ENCODE data around the gene BHLHE40.

BHLHE40 gene

DNA sequence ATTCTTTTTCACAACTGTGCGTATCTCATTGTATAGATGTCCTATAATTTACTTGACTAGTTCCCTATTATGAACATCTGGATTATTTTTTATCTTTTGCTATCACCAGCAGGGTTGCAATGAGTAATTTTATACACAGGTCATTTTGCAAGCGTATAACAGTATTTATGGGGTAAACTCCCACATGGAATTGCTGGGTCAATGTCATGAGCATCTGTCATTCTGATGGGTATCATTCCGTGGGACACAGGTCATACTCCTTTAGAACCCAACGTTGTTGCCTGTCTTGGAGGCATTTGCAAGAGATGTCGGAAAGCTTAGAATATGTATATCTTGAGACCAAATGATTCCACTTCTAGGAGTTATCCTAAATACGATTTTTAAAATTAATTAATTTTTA is 12.9 kb downstream of the BHLHE40 start:
- no peak for TF ChIP-seq EZH2 (IDR thresholded peaks at IDR 0.05; ENCODE audit: borderline replicate concordance, low read depth, low read length, severe bottlenecking)
- TF ChIP-seq, protein P1, sequence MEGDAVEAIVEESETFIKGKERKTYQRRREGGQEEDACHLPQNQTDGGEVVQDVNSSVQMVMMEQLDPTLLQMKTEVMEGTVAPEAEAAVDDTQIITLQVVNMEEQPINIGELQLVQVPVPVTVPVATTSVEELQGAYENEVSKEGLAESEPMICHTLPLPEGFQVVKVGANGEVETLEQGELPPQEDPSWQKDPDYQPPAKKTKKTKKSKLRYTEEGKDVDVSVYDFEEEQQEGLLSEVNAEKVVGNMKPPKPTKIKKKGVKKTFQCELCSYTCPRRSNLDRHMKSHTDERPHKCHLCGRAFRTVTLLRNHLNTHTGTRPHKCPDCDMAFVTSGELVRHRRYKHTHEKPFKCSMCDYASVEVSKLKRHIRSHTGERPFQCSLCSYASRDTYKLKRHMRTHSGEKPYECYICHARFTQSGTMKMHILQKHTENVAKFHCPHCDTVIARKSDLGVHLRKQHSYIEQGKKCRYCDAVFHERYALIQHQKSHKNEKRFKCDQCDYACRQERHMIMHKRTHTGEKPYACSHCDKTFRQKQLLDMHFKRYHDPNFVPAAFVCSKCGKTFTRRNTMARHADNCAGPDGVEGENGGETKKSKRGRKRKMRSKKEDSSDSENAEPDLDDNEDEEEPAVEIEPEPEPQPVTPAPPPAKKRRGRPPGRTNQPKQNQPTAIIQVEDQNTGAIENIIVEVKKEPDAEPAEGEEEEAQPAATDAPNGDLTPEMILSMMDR (IDR thresholded peaks at IDR 0.05; ENCODE audit: borderline replicate concordance, extremely low read depth, low read length, poor library complexity, severe bottlenecking) = no peak
- Histone ChIP-seq H3K36me3 (ENCODE audit: insufficient read depth, low read length) (no peaks in the 10 kb centered on the region), H3K79me2 (ENCODE audit: insufficient read depth, low read length) (no peaks in the 10 kb centered on the region), H3K4me1 (ENCODE audit: insufficient read depth, low read length) (peaks cover 19% of the 10 kb centered on the region), H4K20me1 (ENCODE audit: insufficient read depth, low read length) (no peaks in the 10 kb centered on the region), H3K4me3 (ENCODE audit: low read depth in 1 of 2, low read length in 2 of 2) (no peak overlapping the region), H3K27me3 (ENCODE audit: insufficient read depth, low read length, poor library complexity) (no peaks in the 10 kb centered on the region), H3K4me2 (ENCODE audit: insufficient read depth, low read length) (no peak overlapping the region), H3K9ac (ENCODE audit: low read depth, low read length) (no peak overlapping the region), H3K9me3 (ENCODE audit: insufficient read depth, low read length, severe bottlenecking) (no peaks in the 10 kb centered on the region), H2AFZ (ENCODE audit: low read depth, low read length) (no peak overlapping the region), H3K27ac (ENCODE audit: low read length) (no peak overlapping the region)
- ATAC-seq (ENCODE audit: insufficient read depth, low read depth) (no peak), DNase-seq (no peak)

DNA sequence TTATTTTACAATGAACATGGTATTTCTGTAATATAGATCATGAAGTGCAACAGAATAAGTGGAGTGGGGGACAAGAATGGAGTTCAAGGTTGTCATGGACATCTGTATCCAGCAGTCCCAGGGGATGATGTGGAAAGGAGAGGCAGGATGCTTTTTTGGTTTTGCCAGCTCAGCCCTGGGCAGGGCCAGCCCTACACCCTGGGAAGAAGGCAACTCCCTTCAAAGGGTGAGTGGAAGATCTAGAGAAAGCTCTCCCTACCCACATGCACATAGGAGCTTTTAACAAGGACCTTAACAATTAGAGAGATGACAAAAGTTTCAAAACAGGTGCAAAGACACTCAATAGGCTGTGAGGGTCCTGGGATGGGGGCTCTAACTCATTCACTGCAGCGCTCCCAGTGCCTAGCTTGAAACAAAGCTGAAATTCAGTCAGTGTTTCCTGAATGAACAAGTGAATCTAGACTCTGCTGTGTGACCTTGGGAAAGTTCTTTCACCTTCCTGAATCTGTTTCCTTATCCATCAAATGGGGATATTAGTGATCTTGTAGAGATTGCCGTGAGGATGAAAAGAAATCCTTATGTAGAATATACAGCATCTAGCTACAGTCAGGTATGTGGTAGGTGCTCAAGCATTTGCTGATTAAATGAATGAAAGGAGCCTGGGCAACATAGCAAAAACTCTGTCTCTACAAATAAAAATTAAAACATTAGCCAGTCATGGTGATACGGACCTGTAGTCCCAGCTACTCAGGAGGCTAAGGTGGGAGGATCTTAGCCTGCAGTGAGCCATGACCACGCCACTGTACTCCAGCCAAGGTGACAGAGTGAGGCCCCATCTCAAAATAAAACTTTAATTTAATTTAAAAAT is 14.3 kb downstream of the BHLHE40 start:
- DNase-seq (no peak), ATAC-seq (ENCODE audit: insufficient read depth, low read depth) (no peak)
- Histone ChIP-seq H3K79me2 (ENCODE audit: insufficient read depth, low read length) (no peaks in the 10 kb centered on the region), H3K27me3 (ENCODE audit: insufficient read depth, low read length, poor library complexity) (no peaks in the 10 kb centered on the region), H4K20me1 (ENCODE audit: insufficient read depth, low read length) (no peaks in the 10 kb centered on the region), H3K4me2 (ENCODE audit: insufficient read depth, low read length) (no peak overlapping the region), H3K36me3 (ENCODE audit: insufficient read depth, low read length) (no peaks in the 10 kb centered on the region), H3K4me1 (ENCODE audit: insufficient read depth, low read length) (peaks cover 12% of the 10 kb centered on the region; the same call in 1 of the 2 replicates), H3K9me3 (ENCODE audit: insufficient read depth, low read length, severe bottlenecking) (no peaks in the 10 kb centered on the region), H3K4me3 (ENCODE audit: low read depth in 1 of 2, low read length in 2 of 2) (no peak overlapping the region), H2AFZ (ENCODE audit: low read depth, low read length) (no peak overlapping the region), H3K9ac (ENCODE audit: low read depth, low read length) (no peak overlapping the region), H3K27ac (ENCODE audit: low read length) (no peak overlapping the region)
- TF ChIP-seq EZH2 (IDR thresholded peaks at IDR 0.05; ENCODE audit: borderline replicate concordance, low read depth, low read length, severe bottlenecking) = no peak
- TF ChIP-seq, protein P1 (IDR thresholded peaks at IDR 0.05; ENCODE audit: borderline replicate concordance, extremely low read depth, low read length, poor library complexity, severe bottlenecking) = no peak

DNA sequence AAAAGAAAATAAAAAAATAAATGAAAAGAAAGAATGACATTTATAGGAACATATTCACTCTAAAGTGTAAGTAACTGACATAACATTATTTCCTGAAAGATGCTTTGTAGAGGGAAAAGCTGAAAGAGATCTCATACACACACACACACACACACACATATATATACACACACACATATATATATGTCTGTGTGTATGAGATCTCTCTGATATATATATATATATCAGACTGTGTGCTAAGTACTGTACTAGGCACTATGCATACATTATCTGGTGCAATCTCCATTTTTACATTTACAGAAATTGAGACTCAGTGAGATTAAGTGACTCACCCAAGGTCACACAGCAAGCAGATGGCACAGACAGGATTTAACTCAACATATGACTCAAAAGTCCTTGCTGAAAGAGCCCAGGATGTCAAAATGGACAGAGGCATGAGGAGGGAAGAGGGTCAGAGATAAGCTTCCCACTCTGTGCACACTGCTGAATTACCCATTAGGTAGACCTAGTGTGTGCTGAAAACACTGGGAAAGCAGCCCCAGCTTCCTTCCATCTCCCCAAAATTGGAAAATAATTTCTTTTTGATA is 15.0 kb downstream of the BHLHE40 start:
- H2AFZ ChIP-seq (ENCODE audit: low read depth, low read length) = no peak overlapping the region
- DNase-seq (no peak), ATAC-seq (ENCODE audit: insufficient read depth, low read depth) (no peak)
- H3K9ac ChIP-seq (ENCODE audit: low read depth, low read length) = no peak overlapping the region
- H3K4me1 ChIP-seq (ENCODE audit: insufficient read depth, low read length) = peaks cover 16% of the 10 kb centered on the region
- H3K27ac ChIP-seq (ENCODE audit: low read length) = no peak overlapping the region
- H4K20me1 ChIP-seq (ENCODE audit: insufficient read depth, low read length) = no peaks in the 10 kb centered on the region
- no peak for TF ChIP-seq EZH2 (IDR thresholded peaks at IDR 0.05; ENCODE audit: borderline replicate concordance, low read depth, low read length, severe bottlenecking)
- TF ChIP-seq, protein P1 (IDR thresholded peaks at IDR 0.05; ENCODE audit: borderline replicate concordance, extremely low read depth, low read length, poor library complexity, severe bottlenecking) = no peak
- no peaks in the 10 kb centered on the region for H3K36me3 ChIP-seq (ENCODE audit: insufficient read depth, low read length)
- no peak overlapping the region for H3K4me2 ChIP-seq (ENCODE audit: insufficient read depth, low read length)
- no peaks in the 10 kb centered on the region for H3K27me3 ChIP-seq (ENCODE audit: insufficient read depth, low read length, poor library complexity)
- no peaks in the 10 kb centered on the region for H3K79me2 ChIP-seq (ENCODE audit: insufficient read depth, low read length)
- no peak overlapping the region for H3K4me3 ChIP-seq (ENCODE audit: low read depth in 1 of 2, low read length in 2 of 2)
- no peaks in the 10 kb centered on the region for H3K9me3 ChIP-seq (ENCODE audit: insufficient read depth, low read length, severe bottlenecking)

Measured in DND-41 (cell line).